NCI-H128 (cell line): Measurements from ENCODE around the gene SAMD4A.

ENCODE experiments used
- DNase-seq: peaks from one replicate; lab custom pipeline; 2025; ENCODE audit not compliant: unreplicated experiment; lab: John Stamatoyannopoulos, UW

Gene SAMD4A

DNA sequence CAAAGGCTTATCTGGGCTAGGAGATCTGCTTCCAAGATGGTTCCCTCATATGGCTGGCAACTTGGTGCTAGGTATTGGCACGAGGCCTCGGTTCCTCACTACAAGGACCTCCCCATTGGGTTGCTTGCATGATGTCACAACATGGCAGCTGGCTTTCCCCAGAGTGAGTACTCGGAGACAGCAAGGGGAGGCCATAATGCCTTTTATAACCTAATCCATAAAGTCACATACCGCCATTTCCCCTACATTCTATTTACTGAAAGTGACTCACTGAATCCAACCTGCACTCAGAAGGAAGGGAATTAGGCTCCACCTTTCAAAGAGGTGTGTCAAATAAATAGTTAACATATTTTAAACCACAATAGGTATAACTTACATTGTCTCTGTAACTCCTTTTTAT lies 130.9 kb downstream of the SAMD4A start:
- DNase-seq, result no peak

DNA sequence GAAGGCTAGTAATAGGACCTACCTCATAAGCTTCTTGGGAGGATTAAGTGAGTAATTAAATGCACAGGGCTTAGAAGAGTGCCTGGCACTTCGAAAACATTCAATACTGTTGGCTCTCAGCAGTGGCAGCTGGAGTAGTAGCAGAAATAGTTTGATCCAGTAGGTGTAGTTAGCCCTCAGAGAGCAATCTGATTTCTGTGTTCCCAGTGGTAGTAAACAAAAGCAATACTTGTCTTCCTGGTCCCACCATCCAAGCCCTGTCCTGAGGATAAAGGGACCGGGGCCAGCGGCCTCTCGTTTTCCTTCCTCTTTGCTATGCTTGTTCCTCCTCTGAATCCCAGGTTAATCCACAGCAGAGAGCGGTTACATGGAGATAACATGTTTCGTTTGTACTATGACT lies 131.6 kb downstream of the SAMD4A start:
- DNase-seq, result no peak

DNA sequence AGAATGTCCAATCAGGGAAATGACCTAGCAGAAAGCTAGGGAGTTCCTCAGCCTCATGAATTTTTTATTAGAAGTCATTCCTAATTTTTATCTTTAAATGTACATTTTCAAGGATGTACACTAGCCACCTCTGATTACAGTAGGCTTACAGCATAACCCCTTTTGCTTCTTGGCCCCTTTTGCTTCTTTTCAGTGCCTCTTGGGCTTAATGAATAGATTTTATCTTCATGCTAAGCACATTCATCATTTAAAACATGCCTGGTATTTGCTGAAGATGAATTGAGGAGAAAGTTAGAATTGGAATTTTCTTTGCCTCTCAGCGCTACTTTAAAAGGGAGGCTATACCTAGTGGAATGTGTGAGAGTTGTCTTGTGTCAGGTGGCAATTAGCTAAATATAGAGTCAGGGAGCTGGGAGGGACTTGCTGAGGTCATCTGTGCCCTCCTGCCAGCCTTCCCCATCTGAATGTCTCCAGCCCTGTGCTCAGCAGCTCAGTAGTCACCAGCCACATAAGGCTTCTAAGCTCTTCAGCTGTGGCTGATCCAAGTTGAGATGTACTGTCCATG lies 132.1 kb downstream of the SAMD4A start:
- DNase-seq, result no peak

DNA sequence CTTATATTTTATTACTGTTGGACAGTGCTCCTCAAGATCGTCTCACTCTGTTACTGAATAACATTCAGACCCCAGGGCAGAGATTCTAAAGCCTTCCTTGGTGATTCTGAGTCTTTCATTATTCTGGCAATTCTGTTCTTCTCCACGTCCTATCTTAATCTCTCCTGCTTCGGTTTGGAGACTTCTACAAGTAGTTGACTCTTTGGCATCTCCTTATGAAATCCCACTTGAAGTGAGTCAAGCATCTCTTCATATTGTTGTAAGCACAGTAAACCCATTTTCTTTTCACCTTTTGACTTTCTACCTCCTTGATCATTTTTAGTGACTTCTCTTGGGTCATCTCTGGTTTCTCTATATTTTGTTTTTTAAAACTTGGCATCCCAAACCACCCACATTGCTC lies 132.8 kb downstream of the SAMD4A start:
- DNase-seq, result no peak

DNA sequence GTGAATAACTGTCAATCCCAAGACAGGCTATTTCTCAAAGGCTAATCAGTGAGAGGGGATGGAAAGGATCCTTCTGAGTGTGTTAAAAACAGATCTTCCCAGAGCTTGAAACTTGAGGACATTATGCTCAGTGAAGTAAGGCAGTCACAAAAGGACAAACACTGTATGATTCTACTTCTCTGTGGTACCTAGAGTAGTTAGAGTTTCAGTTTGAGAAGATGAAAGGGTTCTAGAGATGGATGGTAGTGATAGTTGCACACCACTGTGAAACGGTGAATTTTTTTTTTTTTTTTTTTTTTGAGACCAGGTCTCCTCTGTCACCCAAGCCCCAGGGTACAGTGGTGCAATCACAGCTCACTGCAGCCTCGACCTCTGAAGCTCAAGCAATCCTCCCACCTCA lies 133.8 kb downstream of the SAMD4A start:
- DNase-seq, result no peak

DNA sequence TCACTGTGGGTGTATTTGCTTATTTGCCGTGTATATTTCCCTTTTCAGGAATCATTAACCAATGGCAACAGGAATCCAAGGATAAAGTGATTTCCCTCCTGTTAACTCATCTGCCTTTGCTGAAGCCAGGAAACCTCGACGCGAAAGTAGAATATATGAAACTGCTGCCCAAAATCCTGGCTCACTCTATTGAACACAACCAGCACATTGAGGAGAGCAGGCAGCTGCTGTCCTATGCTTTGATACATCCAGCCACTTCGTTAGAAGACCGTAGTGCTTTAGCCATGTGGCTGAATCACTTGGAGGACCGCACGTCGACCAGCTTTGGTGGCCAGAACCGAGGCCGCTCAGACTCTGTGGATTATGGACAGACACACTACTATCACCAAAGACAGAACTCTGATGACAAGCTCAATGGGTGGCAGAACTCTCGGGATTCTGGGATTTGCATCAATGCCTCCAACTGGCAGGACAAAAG lies 135.1 kb downstream of the SAMD4A start:
- no peak for DNase-seq

DNA sequence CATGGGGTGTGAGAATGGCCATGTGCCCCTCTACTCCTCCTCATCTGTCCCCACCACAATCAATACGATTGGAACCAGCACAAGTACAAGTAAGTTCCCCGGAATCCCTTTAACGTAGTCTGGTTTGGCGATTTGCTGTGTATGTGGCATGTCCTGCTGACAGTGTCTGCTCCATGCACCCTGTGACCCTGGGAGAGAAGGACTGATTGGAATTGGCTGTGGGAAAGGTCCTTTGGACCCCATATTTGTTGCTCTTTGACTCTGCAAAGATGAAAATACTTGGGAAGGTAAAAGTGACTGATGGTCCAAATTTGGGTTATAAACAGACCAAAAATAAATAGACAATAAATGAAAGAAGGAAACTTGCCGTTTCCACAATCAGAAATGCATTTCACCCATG lies 135.6 kb downstream of the SAMD4A start:
- no peak for DNase-seq

DNA sequence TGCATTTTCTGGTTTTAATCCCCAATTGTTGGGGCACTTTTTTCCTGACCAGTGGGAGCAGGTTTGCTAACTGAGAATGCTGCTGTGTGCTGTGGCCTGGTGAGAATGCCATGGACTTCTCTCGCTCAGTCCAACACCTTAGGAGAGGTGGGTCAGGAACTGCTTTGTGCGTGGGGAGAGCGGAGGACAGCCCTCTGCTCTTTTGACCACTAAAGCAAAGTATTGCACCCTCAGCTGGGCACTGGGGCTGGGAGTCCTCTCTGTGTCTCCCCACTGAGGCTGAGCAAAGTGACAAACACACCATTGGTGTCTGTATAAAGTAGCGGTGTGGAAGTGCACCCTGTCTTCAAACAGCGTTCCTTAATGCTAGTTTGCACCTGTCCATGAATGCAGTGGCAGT lies 136.2 kb downstream of the SAMD4A start:
- DNase-seq, result no peak

DNA sequence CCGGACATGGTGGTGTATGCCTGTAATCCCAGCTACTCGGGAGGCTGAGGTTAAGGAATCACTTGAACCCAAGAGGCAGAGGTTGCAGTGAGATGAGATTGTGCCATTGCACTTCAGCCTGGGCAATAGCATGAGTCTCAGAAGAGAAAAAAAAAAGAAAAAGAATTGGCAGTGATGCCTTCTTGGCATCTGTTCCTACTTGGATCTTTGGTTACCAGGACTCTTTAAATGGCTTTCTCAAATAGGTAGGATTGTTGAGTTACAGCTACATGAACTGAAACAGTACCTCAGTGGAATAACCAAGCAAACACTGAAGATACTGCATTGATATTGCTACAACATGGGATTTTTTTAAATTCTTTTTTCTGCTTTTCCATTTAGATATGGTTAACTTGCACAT lies 136.8 kb downstream of the SAMD4A start:
- DNase-seq, result no peak

DNA sequence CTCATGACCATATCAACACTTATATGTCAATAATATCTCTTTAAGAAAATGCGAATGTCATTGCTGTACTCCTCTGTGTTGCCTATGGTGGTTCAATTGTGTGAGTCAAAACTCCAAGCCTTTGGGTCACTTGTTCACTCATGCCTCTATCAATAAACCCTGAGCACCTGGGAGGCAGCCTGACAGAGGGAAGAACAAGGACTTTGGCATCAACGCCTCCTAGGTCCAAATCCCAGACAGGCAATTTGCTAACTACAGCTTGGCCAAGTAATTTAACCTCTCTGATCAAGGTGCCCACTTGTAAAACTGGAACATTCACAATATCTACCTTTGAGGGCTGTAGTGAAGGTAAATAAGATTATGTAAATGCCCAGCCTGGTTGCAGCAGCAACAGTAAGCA lies 137.8 kb downstream of the SAMD4A start:
- no peak for DNase-seq

DNA sequence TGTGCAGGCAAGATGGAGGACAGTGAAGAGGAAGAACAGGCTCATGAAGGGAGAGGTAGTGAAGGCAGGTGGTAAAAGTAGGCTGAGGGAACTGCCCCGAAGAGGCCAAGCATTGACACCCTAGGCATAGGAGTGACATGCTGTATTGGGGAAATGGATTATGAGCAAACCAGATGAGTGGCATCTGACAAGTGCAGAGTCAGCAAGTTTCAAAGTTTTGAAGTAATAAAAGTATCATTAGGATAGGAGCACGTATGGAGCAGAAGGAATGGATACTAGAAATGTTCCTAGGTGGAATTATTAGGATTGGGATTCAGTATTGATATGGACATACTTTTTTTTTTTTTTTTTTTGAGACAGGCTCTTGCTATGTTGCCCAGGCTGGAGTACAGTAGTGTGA lies 139.8 kb downstream of the SAMD4A start:
- DNase-seq, result no peak

DNA sequence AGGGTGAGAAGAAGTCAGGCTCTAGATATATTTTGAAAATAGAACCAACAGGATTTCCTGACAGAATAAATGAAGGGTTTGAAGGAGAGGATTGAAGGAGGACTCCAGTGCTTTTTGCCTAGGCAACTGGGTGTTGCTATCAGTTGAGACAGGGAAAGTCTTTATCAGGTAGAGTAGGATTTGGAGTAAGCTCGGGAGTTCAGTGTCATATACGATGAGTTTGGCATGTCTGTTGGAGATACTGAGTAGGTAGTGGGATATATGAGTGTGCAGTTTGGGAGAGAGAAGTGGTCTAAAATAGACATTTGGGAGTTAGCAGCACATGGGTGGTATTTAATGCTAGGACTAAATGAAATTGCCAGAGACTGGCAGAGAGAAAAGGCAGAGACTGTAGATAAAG lies 141.2 kb downstream of the SAMD4A start:
- DNase-seq, result no peak

DNA sequence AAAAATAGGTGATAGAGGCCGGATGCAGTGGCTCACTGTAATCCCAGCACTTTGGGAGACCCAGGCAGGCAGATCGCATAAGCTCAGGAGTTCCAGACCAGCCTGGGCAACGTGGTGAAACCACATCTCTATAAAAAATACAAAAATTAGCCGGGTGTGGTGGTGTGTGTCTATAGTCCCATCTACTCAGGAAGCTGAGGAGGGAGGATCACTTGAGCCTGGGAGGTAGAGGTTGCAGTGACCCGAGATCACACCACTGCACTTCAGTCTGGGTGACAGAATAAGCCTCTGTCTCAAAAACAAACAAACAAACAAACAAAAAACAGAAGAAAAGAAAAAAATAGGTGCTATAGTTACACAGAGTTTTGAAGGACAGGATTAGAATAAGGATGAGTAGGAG lies 142.1 kb downstream of the SAMD4A start:
- DNase-seq, result no peak

DNA sequence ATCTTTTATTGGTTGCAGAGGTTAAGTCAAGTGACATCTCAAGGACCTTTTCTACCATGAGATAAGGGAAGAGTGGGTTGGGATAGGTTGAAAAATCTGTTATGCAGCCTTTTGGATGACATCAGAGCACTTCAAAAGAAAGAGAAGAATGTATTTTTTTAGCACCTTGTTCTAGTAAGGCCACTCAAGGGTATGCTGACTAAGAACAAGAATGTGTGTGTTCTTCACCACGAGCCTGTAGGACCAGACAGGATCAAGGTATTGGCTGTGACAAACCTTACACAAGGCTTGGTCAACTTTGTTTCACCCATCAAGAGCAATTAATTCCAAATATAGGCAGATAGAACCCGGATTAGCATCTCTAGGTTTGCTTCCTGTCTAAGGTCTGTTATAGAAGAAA lies 142.5 kb downstream of the SAMD4A start:
- DNase-seq, result no peak

DNA sequence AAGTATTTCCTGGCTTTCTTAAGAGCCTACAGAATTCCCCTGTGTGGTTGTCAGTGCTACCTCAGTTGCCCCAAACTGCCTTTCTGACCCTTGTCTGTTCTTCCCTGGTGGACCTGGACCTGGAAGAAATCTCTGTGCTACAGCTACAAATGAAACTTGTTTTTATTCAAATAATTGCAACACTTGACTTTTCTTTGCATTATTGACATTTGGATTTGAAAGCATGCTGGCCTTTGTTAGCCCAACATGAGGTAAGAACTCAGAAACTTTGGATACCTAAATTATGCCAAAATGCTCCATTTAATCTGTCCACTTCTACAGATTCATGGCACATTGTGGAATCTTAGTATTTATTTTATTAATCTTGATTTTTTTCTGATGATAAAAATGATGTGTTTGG lies 142.9 kb downstream of the SAMD4A start:
- DNase-seq, result no peak

DNA sequence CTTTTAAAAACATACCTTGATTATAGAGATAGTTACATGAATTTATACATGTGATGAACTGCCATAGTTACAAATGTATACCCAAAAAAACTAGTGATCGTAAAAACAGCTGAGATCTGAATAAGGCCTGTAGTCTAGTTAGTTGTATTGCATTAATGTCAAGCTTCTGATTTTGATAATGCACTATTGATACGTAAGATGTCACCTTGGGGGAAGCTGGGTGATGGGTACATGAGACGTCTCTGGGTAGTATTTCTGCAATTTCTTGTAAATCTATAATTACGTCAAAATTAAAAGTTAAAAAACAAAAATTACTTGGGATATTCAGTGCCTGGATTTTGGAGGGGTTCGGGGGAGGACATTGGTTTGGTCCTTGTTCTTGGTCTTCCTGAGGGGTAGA lies 144.4 kb downstream of the SAMD4A start:
- no peak for DNase-seq

DNA sequence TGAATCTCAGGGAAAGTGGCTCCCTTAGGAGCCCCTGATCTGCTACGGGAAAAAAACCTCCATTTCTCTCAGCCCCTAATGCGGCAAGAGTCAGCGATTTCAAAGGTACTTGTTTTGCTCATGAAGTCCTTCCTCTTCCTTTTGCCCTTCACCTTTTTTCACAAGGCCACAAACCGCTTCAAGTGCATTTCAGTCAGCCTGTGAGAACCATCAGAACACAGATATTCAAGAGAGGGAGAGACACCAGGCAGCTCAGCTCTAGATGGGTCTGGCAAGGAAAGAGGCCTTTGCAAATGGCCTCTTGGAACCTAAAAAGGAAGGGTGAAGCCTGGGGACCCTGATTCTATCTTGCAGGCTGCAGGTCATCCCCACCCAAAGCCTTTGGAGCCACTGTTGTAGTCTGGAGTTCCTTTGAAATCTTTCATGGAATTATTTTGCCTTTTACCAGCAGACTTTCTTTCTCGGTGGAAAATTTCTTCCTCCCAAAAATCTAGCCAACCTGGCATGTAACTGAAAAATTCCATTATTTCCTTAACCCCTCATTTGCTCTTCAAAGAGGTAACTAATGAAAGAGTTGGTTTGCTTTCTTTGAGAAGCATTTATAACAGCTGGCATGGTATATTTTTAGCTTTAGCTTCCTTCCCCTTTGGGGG lies 145.0 kb downstream of the SAMD4A start:
- no peak for DNase-seq

DNA sequence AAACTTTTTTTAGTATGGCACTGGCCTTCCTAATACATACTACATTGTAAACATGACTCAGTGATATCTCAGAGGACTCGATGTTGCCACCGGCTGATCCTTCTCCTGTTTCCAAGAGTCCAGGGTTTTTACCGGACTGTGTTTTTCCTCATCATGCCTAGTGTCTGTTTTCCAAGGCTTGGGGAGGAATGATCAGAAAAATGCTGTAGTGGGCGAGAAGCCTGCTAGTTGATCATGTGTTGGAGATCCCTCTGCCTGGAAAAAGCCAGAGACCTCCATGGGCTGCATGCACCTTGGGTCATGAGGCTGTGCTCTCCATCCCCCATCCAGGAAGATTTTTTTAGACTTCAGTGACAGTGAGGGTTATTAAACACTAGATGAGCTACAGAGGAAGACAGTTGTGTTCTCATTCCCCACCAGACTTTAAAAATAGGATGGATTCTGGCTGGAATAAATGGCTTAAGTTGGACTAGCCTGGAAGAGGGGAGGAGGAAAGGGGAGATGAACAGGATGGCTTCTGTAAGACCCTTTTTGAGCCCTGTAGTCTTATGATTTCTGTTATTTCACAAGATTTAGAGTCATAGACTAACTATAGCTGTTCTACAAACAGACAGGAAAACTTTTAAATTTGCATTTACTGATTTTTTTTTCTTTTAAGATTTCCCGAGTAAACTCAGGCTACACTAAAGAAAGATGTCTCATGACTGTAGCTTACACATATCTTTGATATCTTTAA lies 145.7 kb downstream of the SAMD4A start:
- DNase-seq, result no peak

DNA sequence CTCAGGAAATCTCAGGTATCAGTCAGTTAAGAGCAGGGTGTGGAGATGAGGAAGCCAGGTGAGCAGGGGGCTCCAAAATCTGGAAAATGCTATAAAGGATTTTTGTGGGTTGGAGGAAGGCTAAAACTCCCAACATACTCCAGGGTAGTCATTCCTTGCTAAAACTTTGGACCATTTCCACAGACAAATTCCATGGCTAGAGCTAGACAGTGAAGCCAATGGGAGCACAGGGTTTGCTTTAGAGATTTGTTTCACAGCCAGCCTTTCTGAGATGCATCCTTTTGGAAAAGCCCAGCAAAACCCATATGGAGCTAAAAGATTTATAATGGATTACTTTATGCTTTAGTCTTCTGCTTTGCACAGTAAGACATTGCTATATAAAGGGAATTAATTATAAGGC lies 146.5 kb downstream of the SAMD4A start:
- DNase-seq, result no peak

DNA sequence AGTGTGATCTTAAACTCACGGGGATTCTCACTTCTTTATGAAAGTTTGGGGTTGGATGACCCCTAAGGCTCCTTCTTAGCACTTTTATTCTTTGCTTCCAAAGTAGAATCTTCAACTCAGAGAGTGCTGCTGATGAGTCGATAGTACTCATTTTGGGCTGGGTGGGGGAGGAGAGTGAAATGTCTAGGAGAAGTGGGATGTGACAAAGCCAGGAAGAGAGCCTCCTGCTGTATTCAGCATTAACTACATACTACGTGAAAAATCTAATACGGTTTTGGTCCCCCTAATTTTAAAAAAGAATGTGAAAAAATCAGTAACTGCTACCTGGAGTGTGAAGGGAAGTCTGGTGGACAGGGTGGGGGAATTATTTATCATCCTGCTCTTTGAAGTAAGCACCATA lies 148.3 kb downstream of the SAMD4A start:
- DNase-seq, result no peak

DNA sequence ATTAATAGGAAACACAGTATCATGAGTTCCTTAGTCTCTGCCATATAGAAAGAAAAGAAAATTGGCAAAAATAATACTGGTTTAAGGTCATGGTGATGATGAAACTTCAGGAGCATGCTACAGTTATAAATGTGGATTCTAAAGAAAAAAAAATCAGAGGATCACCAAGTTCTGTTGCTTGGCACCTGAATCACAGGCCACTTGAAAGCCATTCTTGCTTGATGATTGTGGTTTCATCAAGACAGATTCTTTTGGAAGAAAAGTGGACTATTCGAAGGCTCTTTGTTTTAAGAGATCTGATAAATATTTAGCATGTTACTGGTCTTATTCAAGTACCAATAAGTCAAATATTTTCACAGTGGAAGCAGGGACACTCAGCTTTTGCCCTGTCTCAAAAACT lies 148.9 kb downstream of the SAMD4A start:
- no peak for DNase-seq

DNA sequence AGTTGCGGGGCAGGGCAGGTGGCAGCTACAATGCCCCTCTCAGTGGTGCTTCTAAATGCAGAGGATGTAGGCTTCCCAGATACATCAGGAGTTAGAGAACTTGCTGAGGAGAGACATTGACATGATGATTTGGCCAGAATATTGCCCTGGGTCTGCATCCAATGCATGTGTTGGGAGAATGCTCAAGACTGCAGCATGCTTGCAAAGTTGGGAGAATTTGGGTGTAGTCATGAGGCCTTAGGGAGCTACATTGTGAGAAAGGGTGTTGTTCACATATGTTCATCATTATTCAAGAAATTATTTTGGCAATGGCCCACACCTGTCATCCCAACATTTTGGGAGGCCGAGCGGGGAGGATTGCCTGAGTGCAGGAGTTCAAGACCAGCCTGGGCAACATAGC lies 149.9 kb downstream of the SAMD4A start:
- DNase-seq, result no peak

DNA sequence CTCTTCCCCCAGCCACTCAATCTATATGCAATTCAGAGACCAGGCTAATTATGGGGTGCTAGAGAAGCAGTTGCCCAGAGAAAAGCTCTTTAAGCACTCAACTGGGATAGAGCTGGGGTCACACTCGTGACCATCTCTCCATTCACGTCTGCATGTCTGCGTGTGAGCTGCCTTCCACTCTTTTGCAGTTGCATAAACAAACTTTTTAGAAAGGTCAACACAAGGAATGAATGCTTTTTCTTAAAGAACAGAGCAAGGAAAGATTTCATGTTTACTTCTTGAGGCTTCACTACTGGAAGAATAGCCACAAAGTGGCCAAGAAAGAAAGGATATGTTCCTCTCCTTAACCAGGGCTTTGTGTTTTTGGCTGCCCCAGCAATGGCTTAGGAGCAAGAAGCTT lies 151.1 kb downstream of the SAMD4A start:
- DNase-seq, result no peak
